ENCODE measurements around the gene NEK1.

The NEK1 gene

DNA sequence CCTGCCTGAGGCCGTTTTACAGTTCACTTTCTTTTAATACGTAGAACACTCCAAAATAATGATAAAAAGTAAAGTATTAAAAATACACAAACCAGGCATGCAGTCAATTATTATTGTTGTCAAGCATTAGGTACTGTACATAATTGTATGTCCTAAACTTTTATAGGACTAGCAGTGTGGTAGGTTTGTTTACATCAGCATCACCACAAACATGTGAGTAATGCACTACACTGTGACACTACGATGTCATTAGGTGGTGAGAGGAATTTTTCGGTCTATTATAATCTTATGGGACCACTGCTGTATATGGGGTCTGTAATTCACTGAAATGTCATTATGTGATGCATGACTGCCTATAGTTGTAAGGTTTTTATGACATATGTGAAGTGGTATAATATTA, 192.1 kb downstream of the NEK1 start:
- no peak for DNase-seq (ENCODE audit: low read depth in 3 of 3)

DNA sequence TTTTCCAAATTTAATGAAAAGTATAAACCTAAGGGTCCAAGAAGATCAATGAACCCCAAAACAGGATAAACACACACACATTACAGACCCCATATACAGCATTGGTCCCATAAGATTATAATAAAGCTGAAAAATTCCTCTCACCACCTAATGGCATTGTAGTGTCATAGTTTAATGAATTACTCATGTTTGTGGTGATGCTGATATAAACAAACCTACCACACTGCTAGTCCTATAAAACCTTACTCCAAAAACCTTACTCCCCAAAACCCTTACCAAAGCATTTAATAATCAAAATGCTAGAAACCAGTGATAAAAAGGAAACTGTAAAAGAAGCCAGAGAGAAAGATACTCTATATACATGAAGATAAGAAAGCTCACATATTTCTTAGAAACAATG, 193.5 kb downstream of the NEK1 start:
- no peak for DNase-seq (ENCODE audit: low read depth in 3 of 3)

DNA sequence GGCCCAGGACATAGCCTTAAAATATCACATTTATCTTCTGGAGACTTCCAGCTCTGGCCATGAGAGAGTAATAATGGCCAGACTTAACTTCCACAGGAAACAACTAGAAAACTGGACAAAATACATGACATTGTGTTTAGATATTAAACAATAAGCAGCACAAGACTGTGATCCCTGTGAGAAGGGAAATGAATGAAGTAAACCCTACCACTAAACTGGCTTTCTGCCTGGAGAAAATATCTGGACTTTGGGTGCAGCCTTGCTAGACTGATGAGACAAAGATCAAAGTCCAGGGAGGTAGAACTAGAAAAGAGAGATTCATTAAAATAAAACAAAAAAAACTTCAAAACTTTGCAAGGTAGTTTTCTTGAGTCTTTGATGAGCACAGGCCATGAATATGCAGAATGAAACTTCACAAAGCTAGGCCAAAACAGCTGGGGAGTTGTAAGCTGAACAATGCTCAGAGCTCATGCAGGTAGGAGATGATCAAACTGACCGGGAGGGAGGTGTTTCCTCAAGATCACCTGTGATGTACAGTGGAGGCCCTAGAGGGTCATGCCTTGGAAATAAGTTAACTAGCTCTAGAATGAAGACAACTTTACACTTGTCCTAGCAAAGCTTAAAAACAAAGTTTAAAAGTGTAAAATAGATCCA, 194.6 kb downstream of the NEK1 start:
- DNase-seq (ENCODE audit: low read depth in 3 of 3): no peak

DNA sequence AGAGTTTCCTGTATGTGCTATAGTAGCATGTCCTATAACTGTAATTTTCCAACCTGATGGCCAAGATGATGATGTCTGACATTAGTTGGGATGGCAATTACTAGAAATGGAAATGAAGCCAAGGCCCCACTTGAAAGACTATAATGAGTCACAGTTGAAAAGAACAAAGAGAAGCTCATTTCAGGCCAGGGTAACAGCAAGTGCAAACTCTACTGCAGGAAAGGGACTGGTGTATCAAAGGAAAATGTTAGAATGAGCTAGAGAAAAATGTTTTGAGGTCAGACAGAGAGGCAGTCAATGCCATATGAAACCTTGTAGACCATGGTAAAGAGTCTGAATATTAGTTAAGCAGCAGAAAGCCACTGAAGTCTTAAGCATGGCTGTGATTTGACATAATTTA, 195.4 kb downstream of the NEK1 start:
- no peak for DNase-seq (ENCODE audit: low read depth in 3 of 3)

DNA sequence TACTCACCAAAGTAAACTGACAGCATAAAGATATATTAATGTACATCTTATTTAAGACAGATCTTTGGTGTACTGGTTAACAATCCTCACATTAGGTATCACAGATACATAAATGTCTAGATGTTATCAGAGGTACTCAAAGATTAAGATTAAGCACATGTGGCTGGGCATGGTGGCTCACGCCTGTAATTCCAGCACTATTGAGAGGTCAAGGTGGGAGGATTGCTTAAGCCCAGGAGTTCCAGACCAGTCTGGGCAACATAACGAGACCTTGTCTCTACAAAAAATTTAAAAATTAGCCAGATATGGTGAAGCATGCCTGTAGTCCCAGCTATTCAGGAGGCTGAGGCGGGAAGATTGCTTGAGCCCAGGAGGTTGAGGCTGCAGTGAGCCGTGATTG, 195.9 kb downstream of the NEK1 start:
- DNase-seq (ENCODE audit: low read depth in 3 of 3): no peak

DNA sequence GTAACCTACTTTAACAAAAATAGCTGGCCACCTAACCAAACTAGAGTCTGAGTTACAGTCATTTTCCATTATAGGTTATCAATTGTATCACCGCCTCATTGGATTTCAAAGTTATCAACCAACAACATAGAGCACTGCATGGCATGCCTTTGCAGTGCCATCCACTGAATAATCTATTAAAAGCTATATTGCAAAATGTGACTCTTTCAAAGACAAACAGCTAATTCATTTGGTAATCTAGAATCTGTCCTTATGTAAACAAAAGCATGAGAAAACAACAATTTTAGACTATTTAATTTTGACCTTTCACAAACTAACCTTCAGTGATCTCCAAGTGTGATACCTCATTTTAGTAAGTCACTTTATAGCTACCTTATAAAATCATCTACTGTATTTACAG, 197.5 kb downstream of the NEK1 start:
- DNase-seq (ENCODE audit: low read depth in 3 of 3): no peak

DNA sequence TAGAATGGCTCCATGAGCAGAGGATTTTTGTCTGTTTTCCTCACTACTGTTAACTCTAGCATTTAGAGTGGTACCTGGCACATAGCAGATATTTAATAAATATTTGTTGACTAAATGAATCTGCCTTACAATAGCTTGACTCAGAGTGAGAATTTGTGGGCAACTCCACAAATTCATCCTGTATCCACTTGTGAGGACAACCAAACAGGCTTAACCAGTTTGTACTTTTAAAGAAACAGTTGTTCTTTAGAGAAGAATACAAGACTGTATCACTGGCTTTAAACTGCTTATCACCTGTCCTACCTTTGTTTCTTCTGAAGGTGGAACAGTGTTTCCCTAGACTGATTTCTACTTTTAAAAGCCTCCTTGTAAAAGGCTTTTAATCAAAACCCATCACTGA, 200.3 kb downstream of the NEK1 start:
- no peak for DNase-seq (ENCODE audit: low read depth in 3 of 3)

DNA sequence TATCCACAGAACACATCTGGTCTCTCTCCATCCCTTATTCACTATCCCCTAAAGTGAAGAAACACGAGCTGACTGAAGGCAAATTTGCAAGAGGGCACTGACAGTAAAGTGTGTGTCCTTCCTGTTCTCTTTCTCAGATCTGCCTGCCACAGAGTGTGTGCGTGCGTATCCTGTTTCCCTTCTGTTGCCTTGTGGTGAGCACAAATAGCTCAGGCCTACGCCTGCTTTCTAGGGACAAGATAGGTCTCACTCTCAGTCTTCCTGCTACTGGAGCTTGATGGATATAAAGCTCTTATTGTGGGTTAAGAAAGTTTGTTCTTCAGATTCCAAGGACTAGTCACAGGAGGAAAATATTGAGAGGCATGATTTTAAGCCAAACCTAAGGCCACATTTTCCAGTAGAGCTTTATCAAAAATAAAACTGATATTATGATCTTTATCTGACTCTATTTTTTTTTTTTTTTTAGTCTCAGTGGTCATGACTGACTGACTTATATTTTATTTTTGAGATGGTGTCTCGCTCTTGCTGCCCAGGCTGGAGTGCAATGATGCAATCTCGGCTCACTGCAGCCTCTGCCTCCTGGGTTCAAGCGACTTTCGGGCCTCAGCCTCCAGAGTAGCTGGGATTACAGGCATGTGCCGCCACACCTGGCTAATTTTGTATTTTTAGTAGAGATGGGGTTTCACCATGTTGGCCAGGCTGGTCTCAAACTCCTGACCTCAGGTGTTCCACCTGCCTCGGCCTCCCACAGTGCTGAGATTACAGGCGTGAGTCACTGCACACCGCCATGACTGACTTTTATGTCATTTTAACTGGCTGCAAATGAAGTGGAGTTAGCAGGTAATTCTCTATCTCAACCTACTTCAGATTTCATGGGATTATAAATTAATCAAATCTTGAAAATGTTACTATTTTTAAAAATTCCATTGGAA, 201.3 kb downstream of the NEK1 start:
- no peak for DNase-seq (ENCODE audit: low read depth in 3 of 3)

DNA sequence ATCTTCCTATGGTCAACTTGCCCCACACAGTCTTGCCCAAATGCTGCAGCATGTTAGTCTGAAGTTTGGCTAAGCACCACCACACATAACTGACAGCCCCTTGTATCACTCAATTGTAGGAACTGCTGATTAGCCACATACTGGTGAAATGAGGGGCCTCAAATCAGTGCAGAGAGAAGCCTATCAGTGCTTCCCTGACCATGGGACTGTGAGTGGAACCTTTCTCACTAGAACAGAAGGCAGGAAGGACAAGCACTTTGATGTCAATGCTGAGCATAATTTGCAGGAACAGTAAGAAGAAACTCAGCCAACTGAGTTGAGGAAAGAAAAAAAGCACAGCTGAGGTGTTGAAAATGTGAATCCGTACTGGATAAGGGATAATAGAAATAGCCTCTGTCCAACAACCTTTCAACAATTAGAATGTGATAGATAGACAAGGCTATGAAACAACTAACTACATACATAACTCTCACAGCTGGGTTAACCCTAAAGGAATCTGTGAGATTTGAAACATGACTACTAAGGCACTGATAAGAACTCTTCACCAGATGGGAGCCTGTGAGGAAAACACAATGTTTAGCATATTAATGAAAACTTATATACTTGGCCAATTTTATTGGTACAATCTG, 205.1 kb downstream of the NEK1 start:
- no peak for DNase-seq (ENCODE audit: low read depth in 3 of 3)

DNA sequence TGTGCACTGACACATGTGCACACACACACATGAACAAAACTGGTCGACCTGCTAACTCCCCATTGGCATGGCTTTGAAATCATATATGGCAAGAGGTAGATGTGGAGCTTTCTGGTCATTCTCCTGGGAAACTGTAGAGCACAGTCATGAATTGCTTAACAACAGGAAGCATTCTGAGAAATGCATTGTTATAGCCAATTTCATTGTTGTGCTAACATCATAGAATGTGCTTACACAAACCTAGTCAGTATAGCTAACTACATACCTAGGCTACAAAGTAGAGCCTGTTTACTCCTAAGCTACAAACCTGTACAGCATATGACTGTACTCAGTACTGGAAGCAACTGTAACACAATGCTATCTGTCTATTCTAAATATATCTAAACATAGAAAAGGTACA, 207.4 kb downstream of the NEK1 start:
- DNase-seq (ENCODE audit: low read depth in 3 of 3): no peak

DNA sequence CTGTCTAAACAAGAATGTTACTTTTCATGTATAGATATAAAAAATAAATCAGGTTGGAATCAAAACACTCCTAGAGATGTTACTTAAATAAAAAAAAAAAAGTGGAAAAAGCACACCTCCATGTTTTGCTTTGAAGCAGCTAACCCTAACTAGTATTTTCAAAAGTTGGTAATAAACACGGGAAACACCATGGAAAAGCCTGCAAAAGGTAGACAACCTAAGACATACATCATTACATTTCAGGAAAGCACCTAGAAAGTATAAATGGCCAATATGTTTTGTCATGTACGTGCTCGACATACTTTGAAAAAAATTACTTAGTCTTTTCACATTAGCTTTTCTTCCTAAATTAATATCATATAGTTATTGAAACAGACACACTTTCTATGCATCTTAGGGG, 211.6 kb downstream of the NEK1 start:
- DNase-seq (ENCODE audit: low read depth in 3 of 3): no peak

DNA sequence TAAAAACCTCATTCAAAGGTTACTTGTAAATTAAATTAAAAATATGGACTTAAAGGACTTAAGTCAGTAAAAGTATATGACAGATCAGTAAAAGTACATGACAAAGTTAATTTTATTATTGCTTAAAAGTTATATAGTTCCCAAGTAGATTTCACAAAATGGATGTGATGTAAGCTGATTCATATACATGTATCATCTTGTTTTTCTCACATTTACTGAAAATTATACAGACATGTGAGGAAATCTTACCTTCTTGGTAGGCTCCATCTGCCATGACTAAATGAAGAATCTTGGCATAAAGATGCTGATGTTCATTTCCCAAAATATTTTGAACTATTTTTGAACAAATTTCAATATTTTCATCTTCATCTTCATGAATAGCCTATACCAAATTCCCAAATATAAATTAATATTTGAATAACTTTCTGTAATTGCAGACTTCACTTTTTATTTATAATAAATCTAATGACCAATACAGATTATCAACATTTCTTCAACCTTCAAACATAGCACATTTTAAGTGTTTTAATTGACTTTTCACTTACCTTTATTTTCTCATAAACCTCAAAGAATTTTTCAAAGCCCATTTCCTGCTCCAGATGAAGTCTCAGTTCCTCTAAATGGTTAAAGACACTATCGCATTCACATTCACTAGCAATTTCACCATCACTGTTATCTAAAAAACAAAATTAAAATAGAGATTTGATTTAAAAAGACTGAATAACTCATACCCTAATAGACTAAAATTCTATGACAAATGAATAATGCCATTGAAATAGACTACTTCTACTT, 212.2 kb downstream of the NEK1 start:
- no peak for DNase-seq (ENCODE audit: low read depth in 3 of 3)

DNA sequence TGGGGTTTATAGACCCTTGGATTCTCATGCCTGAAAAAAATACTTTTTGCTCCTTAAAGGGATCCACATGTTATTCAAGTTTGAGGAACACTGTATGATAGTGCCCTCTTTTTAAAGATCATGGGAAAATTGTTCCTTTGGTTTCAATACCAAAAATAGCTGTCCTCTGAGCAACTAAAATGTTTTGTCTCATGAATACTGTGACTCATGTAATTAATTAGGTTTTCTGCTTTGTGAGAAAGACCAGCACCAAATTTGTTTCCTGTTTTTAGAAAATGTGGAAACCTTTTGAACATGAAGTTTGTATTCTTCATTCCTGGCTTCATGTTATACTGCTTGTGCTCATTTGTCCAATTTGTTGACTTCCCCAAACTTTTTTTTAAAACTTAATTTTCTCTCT, 214.1 kb downstream of the NEK1 start:
- DNase-seq (ENCODE audit: low read depth in 3 of 3): no peak

DNA sequence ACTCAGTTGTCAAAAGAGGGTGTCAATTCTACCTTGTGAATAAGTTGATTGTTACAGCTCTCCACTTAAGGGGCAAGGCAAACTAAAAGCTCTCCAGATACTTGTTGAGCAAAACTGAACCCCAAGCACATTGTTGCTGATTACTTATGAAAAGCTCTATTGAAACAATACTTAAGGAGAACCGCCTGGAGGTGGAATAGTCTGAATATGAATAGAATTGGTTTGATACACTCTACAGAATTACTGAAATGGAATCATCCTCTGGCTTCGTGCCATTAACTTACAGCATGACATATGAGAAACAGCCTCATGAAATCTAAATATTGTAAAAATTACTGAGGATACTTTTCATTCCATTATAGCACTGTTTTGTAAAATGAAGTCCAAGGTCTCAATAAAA, 214.6 kb downstream of the NEK1 start:
- no peak for DNase-seq (ENCODE audit: low read depth in 3 of 3)

DNA sequence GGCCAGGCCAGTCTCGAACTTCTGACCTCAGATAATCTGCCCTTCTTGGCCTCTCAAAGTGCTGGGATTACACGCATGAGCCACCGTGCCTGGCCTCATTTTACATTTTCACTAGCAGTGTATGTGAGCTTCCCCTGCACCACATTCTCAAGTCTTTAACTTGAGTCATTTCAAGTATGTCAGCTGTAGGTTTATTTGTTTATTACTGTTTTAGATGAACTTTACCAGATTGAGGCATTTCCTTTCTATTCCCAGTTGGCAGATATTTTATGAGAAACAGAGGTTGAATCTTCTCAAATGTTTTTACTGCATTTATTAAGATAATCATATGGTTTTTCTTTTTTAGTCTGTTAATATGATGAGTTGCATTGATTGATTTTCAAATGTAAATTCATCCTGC, 227.0 kb downstream of the NEK1 start:
- DNase-seq (ENCODE audit: low read depth in 3 of 3): no peak

DNA sequence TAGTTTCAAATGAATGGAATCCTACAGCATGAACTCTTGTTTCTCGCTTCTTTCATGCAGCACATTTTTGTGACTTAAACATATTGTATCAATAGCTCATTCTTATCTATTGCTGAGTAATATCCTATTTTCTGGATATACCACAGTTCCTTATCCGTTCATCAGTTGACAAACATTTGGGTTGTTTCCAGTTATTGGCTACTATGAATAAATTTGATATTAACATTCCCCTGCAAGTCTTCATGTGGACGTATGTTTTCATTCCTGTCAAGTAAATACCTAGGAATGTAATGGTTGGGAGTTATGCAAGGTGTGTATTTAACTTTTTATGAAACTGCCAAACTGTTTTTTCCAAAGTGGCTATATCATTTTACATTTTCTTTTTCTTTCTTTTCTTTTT, 227.6 kb downstream of the NEK1 start:
- DNase-seq (ENCODE audit: low read depth in 3 of 3): no peak

DNA sequence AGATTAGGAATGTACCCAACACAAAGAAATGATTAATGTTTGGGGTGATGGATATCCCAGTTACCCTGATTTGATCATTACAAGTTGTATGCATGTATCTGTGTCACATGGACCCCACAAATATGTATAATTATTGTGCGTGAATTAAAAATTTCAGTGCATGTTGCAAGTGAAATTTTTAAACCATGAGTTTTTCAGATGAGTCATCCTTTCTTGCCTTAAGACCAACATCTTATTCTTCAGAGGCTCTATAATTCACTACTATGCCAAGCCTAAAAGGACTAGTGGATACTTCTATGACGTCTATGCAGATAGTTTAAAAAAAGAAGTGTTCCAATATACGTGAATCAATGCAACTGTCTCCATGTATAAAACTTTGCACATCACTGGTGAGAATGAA, 228.7 kb downstream of the NEK1 start:
- DNase-seq (ENCODE audit: low read depth in 3 of 3): no peak

DNA sequence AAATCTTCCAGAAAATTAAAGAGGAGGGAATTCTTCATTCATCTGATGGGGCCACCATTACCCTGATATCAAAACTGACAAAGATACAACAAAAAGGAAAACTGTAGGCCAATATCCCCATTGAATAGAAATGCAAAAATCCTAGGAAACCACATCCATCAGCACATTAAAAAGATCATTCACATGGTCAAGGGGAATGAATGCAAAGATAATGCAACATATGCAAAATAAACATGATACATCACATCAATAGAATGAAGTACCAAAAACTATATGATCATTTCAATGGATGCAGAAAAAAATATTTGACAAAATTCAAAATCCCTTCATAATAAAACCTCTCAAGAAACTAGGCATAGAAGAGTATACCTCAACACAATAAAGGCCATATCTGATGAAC, 232.7 kb downstream of the NEK1 start:
- DNase-seq (ENCODE audit: low read depth in 3 of 3): no peak

DNA sequence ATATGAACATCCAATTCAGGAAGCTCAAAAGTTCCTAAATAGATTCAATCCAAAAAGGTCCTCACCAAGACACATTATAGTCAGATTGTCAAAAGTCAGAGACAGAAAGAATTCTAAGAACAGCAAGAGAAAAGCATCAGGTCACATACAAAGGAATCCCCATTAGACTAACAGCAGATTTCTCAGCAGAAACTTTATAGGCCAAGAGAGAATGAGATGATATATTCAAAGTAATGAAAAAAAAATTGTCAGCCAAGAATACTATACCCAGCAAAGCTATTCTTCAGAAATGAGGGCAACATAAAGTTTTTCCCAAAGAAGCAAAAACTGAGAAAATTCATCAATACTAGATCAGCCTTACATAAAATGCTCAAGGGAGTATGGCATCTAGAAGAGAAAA, 235.0 kb downstream of the NEK1 start:
- no peak for DNase-seq (ENCODE audit: low read depth in 3 of 3)

DNA sequence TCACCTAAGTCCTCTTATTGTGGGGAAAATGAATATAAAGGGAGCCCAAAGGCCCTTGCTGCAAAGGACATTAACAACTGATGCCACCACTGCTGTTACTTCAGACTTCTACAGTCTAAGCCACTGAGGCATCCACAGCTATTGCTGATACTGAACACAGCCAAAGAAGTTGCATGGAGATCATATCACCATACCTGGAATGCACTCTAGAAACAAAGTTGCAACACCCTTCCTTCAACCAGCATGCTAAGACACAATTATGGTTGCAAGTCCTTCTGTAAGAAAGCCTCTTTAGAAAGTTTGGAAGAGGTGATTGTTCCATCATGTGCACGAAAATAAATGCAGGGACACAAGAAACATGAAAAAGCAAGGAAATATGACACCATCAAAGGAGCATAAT, 236.0 kb downstream of the NEK1 start:
- no peak for DNase-seq (ENCODE audit: low read depth in 3 of 3)

DNA sequence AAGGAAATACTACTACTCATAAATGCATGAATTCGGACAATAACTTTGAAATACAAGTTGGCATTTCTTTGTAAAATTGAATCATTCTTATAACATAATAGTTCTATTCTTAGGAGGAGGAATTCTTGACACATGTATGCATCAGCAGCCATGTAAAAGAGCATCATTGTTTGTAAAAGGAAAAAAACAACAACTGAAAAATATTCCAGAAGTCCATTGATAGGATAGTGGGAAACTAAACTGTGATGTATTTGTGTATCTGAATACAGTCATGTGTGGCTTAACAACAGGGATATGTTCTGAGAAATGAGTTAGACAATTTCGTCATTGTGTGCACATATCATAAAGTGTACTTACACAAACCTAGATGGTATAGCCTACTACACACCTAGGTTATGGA, 239.6 kb downstream of the NEK1 start:
- DNase-seq (ENCODE audit: low read depth in 3 of 3): no peak

DNA sequence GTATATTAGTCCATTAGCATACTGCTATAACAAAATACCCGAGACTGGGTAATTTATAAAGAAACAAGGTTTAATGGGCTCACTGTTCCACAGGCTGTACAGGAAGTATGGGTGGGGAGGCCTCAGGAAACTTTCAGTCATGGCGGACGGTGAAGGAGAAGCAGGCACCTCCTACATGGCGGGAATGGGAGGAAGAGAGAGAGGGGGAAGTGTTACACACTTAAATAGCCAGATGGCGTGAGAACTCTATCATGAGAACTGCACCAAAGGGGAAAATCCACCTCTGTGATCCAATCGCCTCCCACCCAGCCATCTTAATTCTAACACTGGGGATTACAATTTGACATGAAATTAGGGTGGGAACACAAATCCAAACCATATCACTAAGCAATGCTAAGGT, 242.7 kb downstream of the NEK1 start:
- DNase-seq (ENCODE audit: low read depth in 3 of 3): no peak
